ENCODE data around the gene RBP3. TPM values are rescaled to one million over a fixed set of nuclear protein-coding genes. Genes with fewer than 3 reads are reported as not detected.

The RBP3 gene
- total RNA-seq, 4 donors from 2014 or later = not detected

- ATAC-seq (ENCODE audit: low FRiP score) (no peak), DNase-seq (ENCODE audit: low spot score) (no peak)
- no peak for TF ChIP-seq CTCF (IDR thresholded peaks at IDR 0.05)
Observed at GRCh38 chr10:47303866-47304265, 44.3 kb upstream of the RBP3 start.

- no peak for TF ChIP-seq CTCF (IDR thresholded peaks at IDR 0.05)
- no peak for DNase-seq (ENCODE audit: low spot score)
- ATAC-seq (ENCODE audit: low FRiP score) = no peak
Observed at GRCh38 chr10:47305566-47305965, 42.6 kb upstream of the RBP3 start.

- DNase-seq (ENCODE audit: low spot score) = no peak
- no peak for TF ChIP-seq CTCF (IDR thresholded peaks at IDR 0.05)
- ATAC-seq (ENCODE audit: low FRiP score) = no peak
Observed at GRCh38 chr10:47306387-47307210, 41.6 kb upstream of the RBP3 start.

- ATAC-seq (ENCODE audit: low FRiP score) (no peak), DNase-seq (ENCODE audit: low spot score) (no peak)
- TF ChIP-seq CTCF (IDR thresholded peaks at IDR 0.05) = no peak
Observed at GRCh38 chr10:47307381-47307780, 40.8 kb upstream of the RBP3 start.

- ATAC-seq (ENCODE audit: low FRiP score) = no peak
- TF ChIP-seq CTCF (IDR thresholded peaks at IDR 0.05) = no peak
- no peak for DNase-seq (ENCODE audit: low spot score)
Observed at GRCh38 chr10:47308775-47309174, 39.4 kb upstream of the RBP3 start.

GRCh38 chr10:47309408-47310089 is 38.6 kb upstream of the RBP3 start:
- DNase-seq (ENCODE audit: low spot score) = no peak
- no peak for ATAC-seq (ENCODE audit: low FRiP score)

More at GRCh38 chr10:47309408-47310089, 38.6 kb upstream of the RBP3 start:
- no peak for TF ChIP-seq CTCF (IDR thresholded peaks at IDR 0.05)

Measured in omental fat pad (tissue), 4 donors.